HepG2 (cell line): ENCODE measurements around the gene MEF2A. TPM values are rescaled to one million over a fixed set of nuclear protein-coding genes. Genes with fewer than 3 reads are reported as not detected.

Experiments used
- ATAC-seq: fragments of 200-7000 bp; cut with Tn5 transposase; 3 replicates; pipeline ENCODE4 v1.9.1; 2020; ENCODE audit warnings: mild to moderate bottlenecking, moderate library complexity
- BruUV-seq: library from RNA; stranded (reverse); fragments of 400-500 nt; replicated peaks from 2 replicates; lab custom pipeline; 2021; lab: Mats Ljungman, UMichigan
- CTCF ChIA-PET: fragments of 300-600 bp; formaldehyde crosslinking; extraction: SDS; loops from one replicate; lab custom pipeline; 2021; ENCODE audit warnings: low total read pairs, inconsistent platforms, low intra/inter-chr PET ratio; lab: Yijun Ruan, JAX
- POLR2A ChIA-PET: fragments of 350-600 bp; sonication (Branson Sonifier 250); formaldehyde crosslinking; loops from one replicate; lab custom pipeline; 2020; ENCODE audit warnings: antibody characterized with exemption, inconsistent platforms; lab: Yijun Ruan, JAX
- DNase-seq: peaks from one replicate; pipeline ENCODE4 v3.0.0-alpha.2; 2015; ENCODE audit warnings: low spot score
- FAIRE-seq: peaks from 3 replicates; lab custom pipeline; 2011; peaks lifted over from hg19 to GRCh38; lab: Jason Lieb, UNC
- H2AFZ ChIP-seq: one replicate; pipeline ENCODE4 v1.6.1; 2011; ENCODE audit warnings: low read length, inconsistent platforms
- H3K27ac ChIP-seq: fragments of 300-600 bp; 3 replicates; pipeline ENCODE4 v1.8.0; 2011; ENCODE audit warnings: mixed run types, mild to moderate bottlenecking, mixed read lengths, low read length, inconsistent platforms; ENCODE audit not compliant: insufficient read depth; ENCODE audit errors: extremely low read length
- H3K27me3 ChIP-seq, 2 experiments: fragments of 200-600 bp in 1 of 2; 2 replicates in 1 of 2; 3 replicates in 1 of 2; pipeline versions ENCODE4 v1.6.0 to v1.8.0; 2011; ENCODE audit warnings: low read length in 2 of 2, mild to moderate bottlenecking in 2 of 2, moderate library complexity in 2 of 2, inconsistent platforms in 1 of 2; ENCODE audit not compliant: insufficient read depth in 2 of 2, control insufficient read depth in 1 of 2
- H3K36me3 ChIP-seq, 2 experiments: fragments of 200-600 bp in 1 of 2; replicated peaks in 1 of 2; 2 replicates in 1 of 2; 3 replicates in 1 of 2; pipeline versions ENCODE4 v1.5.1 to v1.8.0; 2011; ENCODE audit warnings: low read length in 2 of 2, inconsistent platforms in 1 of 2; ENCODE audit not compliant: insufficient read depth in 2 of 2, control insufficient read depth in 1 of 2
- H3K4me1 ChIP-seq: 2 replicates; pipeline ENCODE4 v1.5.1; 2012; ENCODE audit warnings: low read length, inconsistent platforms; ENCODE audit not compliant: insufficient read depth
- H3K4me2 ChIP-seq: 2 replicates; pipeline ENCODE4 v1.6.0; 2011; ENCODE audit warnings: low read depth, low read length, inconsistent platforms
- H3K4me3 ChIP-seq, 3 experiments: fragments of 200-600 bp in 1 of 3; sonication (generic), shearing (Covaris generic) in 1 of 3; replicated peaks in 1 of 3; 2 replicates each; pipeline ENCODE4 v1.5.1; 2011 to 2016; ENCODE audit warnings: low read length in 3 of 3, inconsistent platforms in 2 of 3, low read depth in 2 of 3, mild to moderate bottlenecking in 2 of 3, control low read depth in 1 of 3, mixed read lengths in 1 of 3; ENCODE audit not compliant: insufficient read depth in 1 of 3
- H3K79me2 ChIP-seq: one replicate; pipeline ENCODE4 v1.6.1; 2011; ENCODE audit warnings: low read length, inconsistent platforms; ENCODE audit not compliant: insufficient read depth
- H3K9ac ChIP-seq: 2 replicates; pipeline ENCODE4 v1.6.0; 2011; ENCODE audit warnings: mild to moderate bottlenecking, low read depth, low read length, inconsistent platforms; ENCODE audit not compliant: insufficient read depth
- H3K9me3 ChIP-seq: 2 replicates; pipeline ENCODE4 v1.5.1; 2012; ENCODE audit warnings: mild to moderate bottlenecking, low read length
- H4K20me1 ChIP-seq: 2 replicates; pipeline ENCODE4 v1.6.0; 2011; ENCODE audit warnings: inconsistent platforms, mild to moderate bottlenecking, low read length, moderate library complexity; ENCODE audit not compliant: insufficient read depth
- DR1 ChIP-seq: sonication (generic); formaldehyde crosslinking; IDR thresholded peaks from 2 replicates; pipeline ENCODE4 v1.8.0; 2021; ENCODE audit warnings: mild to moderate bottlenecking, missing genetic modification reagents, inconsistent platforms
- KDM2A ChIP-seq: sonication (generic); formaldehyde crosslinking; IDR thresholded peaks from 2 replicates; pipeline ENCODE4 v1.4.0; 2020; ENCODE audit warnings: low read depth, missing genetic modification reagents, borderline replicate concordance
- ZNF550 ChIP-seq: sonication (generic); formaldehyde crosslinking; IDR thresholded peaks from 2 replicates; pipeline ENCODE4 v1.4.0; 2020; ENCODE audit warnings: mild to moderate bottlenecking, missing genetic modification reagents, borderline replicate concordance
- ZNF746 ChIP-seq: sonication (generic); formaldehyde crosslinking; IDR thresholded peaks from 2 replicates; pipeline ENCODE4 v1.8.0; 2022; ENCODE audit warnings: mild to moderate bottlenecking, missing genetic modification reagents
- WGBS: methylation state at CpG from one replicate; pipeline ENCODE4 v1.1.6; 2017; ENCODE audit warnings: low lambda C conversion rate; 5-methylcytosine and 5-hydroxymethylcytosine counted together
- in situ Hi-C: cut with HindIII; loops from 2 replicates; pipeline ENCODE4 v1.10.0; 2017; ENCODE audit warnings: low pct_unique_long_range_greater_than_20kb; ENCODE audit not compliant: extremely low pct_ligation_motif_present
- intact Hi-C: fragments of 100-400 bp; cut with micrococcal nuclease; formaldehyde crosslinking; loops from one replicate; pipeline ENCODE4 v1.10.0; 2022; ENCODE audit not compliant: unreplicated experiment
- polyA plus RNA-seq, 8 experiments: library from polyadenylated mRNA; depleted of rRNA in 3 of 8; stranded (reverse) in 7 of 8; unstranded in 1 of 8; fragments of >200 nt; fragmentation: Illumina TruSeq in 4 of 8; extraction: Trizol in 4 of 8; gene quantifications; 2 replicates each; pipeline versions ENCODE4 v1.2.1 to v1.2.3, GENCODE V29; 2011 to 2016; ENCODE audit warnings: low read depth in 4 of 8, missing spikeins in 1 of 8, mixed read lengths in 1 of 8; ENCODE audit not compliant: insufficient read depth in 1 of 8
- total RNA-seq, 5 experiments: library from RNA; depleted of rRNA; stranded (reverse); fragments of >200 nt; fragmentation: Illumina TruSeq; extraction: Trizol; gene quantifications; 2 replicates each; pipeline ENCODE4 v1.2.3, GENCODE V29; 2016; ENCODE audit warnings: low read depth in 1 of 5
- TF ChIP-seq, protein P1 (sequence below): sonication (generic); formaldehyde crosslinking; IDR thresholded peaks from 2 replicates; pipeline ENCODE4 v1.4.0; 2020; ENCODE audit warnings: missing genetic modification reagents

Gene MEF2A
- total and polyA plus RNA-seq, 2 of the 13 experiments (the other 11 are each of a cell fraction or from before 2014, with no cell fraction given): 15.2 to 24.4 TPM

DNA sequence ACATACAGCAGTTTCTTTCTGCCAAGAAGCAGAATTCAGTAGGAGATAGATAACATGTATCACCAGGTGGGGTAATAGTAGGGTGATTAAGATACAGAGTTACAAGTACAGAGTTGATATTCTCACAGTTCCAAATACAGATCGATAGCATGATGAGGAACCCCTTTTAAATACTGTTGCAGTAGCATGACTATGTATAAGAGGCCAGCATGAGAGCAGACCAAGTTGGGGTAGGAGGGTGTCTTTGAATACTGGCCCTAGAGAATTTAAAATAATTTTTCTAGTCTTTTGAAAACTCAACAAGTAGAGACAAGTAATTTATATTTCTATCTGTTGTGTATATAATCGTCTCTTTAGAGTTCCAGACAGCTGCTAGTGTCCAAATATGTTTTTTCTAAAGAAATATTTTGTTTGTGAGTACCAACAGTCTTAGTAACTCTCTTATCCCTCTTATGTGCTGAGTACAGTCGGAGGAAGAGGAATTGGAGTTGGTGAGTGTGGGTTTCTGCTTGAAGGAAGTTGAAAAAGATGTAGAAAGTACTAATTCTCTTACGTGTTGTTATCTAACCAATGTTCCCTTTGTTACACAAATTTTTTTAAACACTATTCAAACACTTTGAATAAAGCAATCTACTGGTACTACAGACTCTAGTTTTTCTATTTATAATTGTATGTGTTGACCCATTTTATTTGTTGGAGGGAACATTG is 137.3 kb downstream of the MEF2A start:
- H3K9me3 ChIP-seq: no peaks in the 10 kb centered on the region
- no TSS peak for BruUV-seq
- DNase-seq: no peak
- peak overlapping the region; percentile 20 for H3K27ac ChIP-seq
- 0 out of 5 replicates have a peak, but pooled peaks cover 0 to 3% of the 10 kb centered on the region in 2 experiments for H3K36me3 ChIP-seq
- H3K4me1 ChIP-seq: peaks cover 15% of the 10 kb centered on the region
- H4K20me1 ChIP-seq: no peaks in the 10 kb centered on the region
- FAIRE-seq: no peak
- intact Hi-C loops: loop anchor here (1.0 to 5.0 kb wide), 3 partner anchors 136 to 311 kb away; no protein-coding TSS in a partner anchor
- no peak overlapping the region for H3K4me3 ChIP-seq
- CTCF ChIA-PET: interaction anchor here (2.2 kb wide), 2 partner anchors 52 to 430 kb away, joined by 14 to 16 read pairs; no protein-coding TSS in a partner anchor
- H2AFZ ChIP-seq: no peak overlapping the region
- no peak for TF ChIP-seq ZNF746 (CRISPR knock-in tag)
- TF ChIP-seq ZNF550: no peak
- no peak for TF ChIP-seq DR1 (CRISPR knock-in tag)
- TF ChIP-seq KDM2A: no peak
- TF ChIP-seq, protein P1, sequence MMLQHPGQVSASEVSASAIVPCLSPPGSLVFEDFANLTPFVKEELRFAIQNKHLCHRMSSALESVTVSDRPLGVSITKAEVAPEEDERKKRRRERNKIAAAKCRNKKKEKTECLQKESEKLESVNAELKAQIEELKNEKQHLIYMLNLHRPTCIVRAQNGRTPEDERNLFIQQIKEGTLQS (CRISPR knock-in tag): no peak
- 88% methylated on average over 4 of the region's 4 CpGs for WGBS
- no peaks in the 10 kb centered on the region for H3K79me2 ChIP-seq
- H3K4me2 ChIP-seq: no peak overlapping the region
- no peaks in the 10 kb centered on the region for H3K27me3 ChIP-seq
- ATAC-seq: no peak
- in situ Hi-C loops: loop anchor here (25.0 kb wide), 1 partner anchor 291 kb away; no protein-coding TSS in a partner anchor
- POLR2A ChIA-PET: interaction anchor here (1.5 to 1.9 kb wide), 2 partner anchors 137 to 282 kb away, joined by 8 to 13 read pairs; partner anchors contain the start of gene MEF2A
- H3K9ac ChIP-seq: no peak overlapping the region
